HL-60 (cell line): ENCODE data around the gene MYBPHL.

Experiments
- DNase-seq, 2 experiments: peaks; one replicate each; pipeline ENCODE4 v3.0.0-alpha.2; 2010 to 2020; ENCODE audit warnings: low read depth in 1 of 2, low spot score in 1 of 2
- H3K27ac ChIP-seq: fragments of 250-450 bp; sonication (Bioruptor Pico); replicated peaks from 2 replicates; pipeline ENCODE4 v1.5.1; 2020; ENCODE audit warnings: mild to moderate bottlenecking, moderate library complexity
- H3K27me3 ChIP-seq: fragments of 250-450 bp; sonication (Bioruptor Pico); 2 replicates; pipeline ENCODE4 v1.5.1; 2021; ENCODE audit warnings: mild to moderate bottlenecking, moderate library complexity; ENCODE audit not compliant: insufficient read depth, poor library complexity, severe bottlenecking
- H3K4me3 ChIP-seq: replicated peaks from 2 replicates; pipeline ENCODE4 v1.5.1; 2011; ENCODE audit warnings: mild to moderate bottlenecking, control low read depth, low read length; ENCODE audit not compliant: insufficient read depth
- GABPA ChIP-seq: IDR thresholded peaks from 2 replicates; pipeline ENCODE4 v1.6.1; 2012; ENCODE audit warnings: low read depth
- POLR2AphosphoS5 ChIP-seq: IDR thresholded peaks from 2 replicates; pipeline ENCODE4 v1.6.1; 2012; ENCODE audit warnings: low read depth
- SPI1 ChIP-seq: IDR thresholded peaks from 2 replicates; pipeline ENCODE4 v1.6.1; 2012; ENCODE audit warnings: low read depth, mild to moderate bottlenecking, borderline replicate concordance
- TF ChIP-seq, protein P1 (sequence below): IDR thresholded peaks from 2 replicates; pipeline ENCODE4 v1.6.1; 2012; ENCODE audit warnings: low read depth; ENCODE audit not compliant: insufficient replicate concordance
- TF ChIP-seq, protein P2 (sequence below): IDR thresholded peaks from one replicate; pipeline ENCODE4 v1.5.1; 2011; ENCODE audit warnings: low read length, control low read depth, inconsistent platforms; ENCODE audit not compliant: insufficient read depth

MYBPHL gene

DNA sequence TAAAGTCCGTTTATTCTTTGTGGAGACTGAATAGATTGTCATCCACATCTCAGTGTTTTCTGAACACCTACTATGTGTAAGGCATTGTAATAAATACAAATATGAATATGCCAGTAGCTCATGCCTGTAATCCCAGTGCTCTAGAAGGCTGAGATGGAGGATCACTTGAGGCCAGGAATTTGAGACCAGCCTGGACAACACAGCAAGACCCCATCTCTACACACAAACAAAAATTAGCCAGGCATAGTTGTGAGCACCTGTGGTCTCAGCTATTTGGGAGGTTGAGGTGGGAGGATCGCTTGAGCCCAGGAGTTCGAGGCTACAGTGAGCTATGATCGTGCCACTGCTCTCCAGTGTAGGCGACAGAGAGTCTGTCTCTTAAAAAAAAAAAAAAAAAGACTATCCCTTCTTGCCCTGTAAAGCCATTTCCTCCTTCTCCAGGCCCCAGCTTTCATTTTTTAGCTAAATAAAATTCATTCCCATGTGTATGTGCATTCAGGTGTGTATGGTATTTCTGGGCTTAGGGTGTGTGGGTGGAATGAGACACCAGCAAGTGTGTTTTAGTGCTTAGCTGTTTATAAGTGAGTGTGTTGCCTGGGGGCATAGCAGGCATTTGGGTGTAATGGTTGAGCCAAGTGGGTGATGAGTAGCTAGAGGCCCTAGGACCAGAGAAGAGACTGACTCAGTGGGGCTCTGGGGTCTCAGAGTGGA lies 49.7 kb downstream of the MYBPHL start:
- TF ChIP-seq POLR2AphosphoS5, result no peak
- TF ChIP-seq GABPA, result no peak
- TF ChIP-seq, protein P1, sequence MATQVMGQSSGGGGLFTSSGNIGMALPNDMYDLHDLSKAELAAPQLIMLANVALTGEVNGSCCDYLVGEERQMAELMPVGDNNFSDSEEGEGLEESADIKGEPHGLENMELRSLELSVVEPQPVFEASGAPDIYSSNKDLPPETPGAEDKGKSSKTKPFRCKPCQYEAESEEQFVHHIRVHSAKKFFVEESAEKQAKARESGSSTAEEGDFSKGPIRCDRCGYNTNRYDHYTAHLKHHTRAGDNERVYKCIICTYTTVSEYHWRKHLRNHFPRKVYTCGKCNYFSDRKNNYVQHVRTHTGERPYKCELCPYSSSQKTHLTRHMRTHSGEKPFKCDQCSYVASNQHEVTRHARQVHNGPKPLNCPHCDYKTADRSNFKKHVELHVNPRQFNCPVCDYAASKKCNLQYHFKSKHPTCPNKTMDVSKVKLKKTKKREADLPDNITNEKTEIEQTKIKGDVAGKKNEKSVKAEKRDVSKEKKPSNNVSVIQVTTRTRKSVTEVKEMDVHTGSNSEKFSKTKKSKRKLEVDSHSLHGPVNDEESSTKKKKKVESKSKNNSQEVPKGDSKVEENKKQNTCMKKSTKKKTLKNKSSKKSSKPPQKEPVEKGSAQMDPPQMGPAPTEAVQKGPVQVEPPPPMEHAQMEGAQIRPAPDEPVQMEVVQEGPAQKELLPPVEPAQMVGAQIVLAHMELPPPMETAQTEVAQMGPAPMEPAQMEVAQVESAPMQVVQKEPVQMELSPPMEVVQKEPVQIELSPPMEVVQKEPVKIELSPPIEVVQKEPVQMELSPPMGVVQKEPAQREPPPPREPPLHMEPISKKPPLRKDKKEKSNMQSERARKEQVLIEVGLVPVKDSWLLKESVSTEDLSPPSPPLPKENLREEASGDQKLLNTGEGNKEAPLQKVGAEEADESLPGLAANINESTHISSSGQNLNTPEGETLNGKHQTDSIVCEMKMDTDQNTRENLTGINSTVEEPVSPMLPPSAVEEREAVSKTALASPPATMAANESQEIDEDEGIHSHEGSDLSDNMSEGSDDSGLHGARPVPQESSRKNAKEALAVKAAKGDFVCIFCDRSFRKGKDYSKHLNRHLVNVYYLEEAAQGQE, result no peak
- TF ChIP-seq, protein P2, sequence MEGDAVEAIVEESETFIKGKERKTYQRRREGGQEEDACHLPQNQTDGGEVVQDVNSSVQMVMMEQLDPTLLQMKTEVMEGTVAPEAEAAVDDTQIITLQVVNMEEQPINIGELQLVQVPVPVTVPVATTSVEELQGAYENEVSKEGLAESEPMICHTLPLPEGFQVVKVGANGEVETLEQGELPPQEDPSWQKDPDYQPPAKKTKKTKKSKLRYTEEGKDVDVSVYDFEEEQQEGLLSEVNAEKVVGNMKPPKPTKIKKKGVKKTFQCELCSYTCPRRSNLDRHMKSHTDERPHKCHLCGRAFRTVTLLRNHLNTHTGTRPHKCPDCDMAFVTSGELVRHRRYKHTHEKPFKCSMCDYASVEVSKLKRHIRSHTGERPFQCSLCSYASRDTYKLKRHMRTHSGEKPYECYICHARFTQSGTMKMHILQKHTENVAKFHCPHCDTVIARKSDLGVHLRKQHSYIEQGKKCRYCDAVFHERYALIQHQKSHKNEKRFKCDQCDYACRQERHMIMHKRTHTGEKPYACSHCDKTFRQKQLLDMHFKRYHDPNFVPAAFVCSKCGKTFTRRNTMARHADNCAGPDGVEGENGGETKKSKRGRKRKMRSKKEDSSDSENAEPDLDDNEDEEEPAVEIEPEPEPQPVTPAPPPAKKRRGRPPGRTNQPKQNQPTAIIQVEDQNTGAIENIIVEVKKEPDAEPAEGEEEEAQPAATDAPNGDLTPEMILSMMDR, result no peak
- TF ChIP-seq SPI1, result no peak
- H3K4me3 ChIP-seq, result no peak overlapping the region
- H3K27me3 ChIP-seq, result peaks cover 2% of the 10 kb centered on the region
- H3K27ac ChIP-seq, result no peak overlapping the region
- DNase-seq, result no peak

DNA sequence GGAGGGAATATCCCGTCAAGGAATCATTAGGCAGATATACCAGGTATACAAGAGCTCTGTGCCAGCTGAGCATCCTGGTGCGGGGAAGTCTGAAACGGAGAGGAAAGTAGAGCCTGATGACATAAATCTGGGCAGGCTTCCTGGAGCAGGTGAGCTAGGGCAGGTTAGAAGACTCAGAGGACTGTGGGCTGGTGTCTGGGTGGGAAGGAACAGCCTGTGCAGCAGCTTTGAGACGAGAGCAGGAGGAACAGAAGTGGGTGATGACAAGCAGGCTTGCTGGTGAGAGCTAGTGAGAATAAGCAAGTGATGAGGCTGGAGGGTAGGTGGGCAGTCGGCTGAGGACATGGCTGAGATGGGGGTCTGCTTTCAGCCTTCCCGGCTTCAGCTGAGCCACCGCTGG lies 50.7 kb downstream of the MYBPHL start:
- no peak overlapping the region for H3K27ac ChIP-seq

GRCh38 chr1:109255678-109256077 lies 51.1 kb downstream of the MYBPHL start:
- Histone ChIP-seq H3K27ac (no peak overlapping the region), H3K27me3 (peaks cover 14% of the 10 kb centered on the region), H3K4me3 (no peak overlapping the region)
- no peak for DNase-seq
- TF ChIP-seq POLR2AphosphoS5, result no peak
- TF ChIP-seq, protein P1, result no peak
- no peak for TF ChIP-seq GABPA
- no peak for TF ChIP-seq SPI1
- TF ChIP-seq, protein P2, result no peak

More for the DNA sequence above, 50.7 kb downstream of the MYBPHL start:
- Histone ChIP-seq H3K27me3 (peaks cover 12% of the 10 kb centered on the region), H3K4me3 (no peak overlapping the region)
- TF ChIP-seq, protein P1, result no peak
- no peak for TF ChIP-seq SPI1
- DNase-seq, result no peak
